Activated T-helper 2 cell treated with anti-CD3 and anti-CD28 coated beads, Interferon-gamma antibody, Interleukin-2, Interleukin-4, amounts not matched to agents 10 μg/mL and 5 μg/mL and 100 μg/mL, durations not matched to agents 14 hours and 24 hours and 36 hours (primary cell): ENCODE results near the gene LUZP2. TPM values are rescaled to one million over a fixed set of nuclear protein-coding genes. Genes with fewer than 3 reads are reported as not detected.
"Not testable (repeated sequence)": the region's sequence is repeated elsewhere in the genome, so short reads cannot be mapped to it uniquely, and the experiment has no call there.

Experiments
- DNase-seq: peaks from one replicate; pipeline ENCODE4 v3.0.0; 2021; ENCODE audit warnings: low spot score
- H3K27ac Mint-ChIP-seq: one replicate; pipeline ENCODE4 v1.8.0; 2021; ENCODE audit warnings: mixed read lengths
- H3K27me3 Mint-ChIP-seq: one replicate; pipeline ENCODE4 v1.8.0; 2021; ENCODE audit warnings: low read depth, mixed read lengths
- H3K36me3 Mint-ChIP-seq: one replicate; pipeline ENCODE4 v1.8.0; 2021; ENCODE audit warnings: low read depth, mixed read lengths
- H3K4me1 Mint-ChIP-seq: one replicate; pipeline ENCODE4 v1.8.0; 2021; ENCODE audit warnings: low read depth, mixed read lengths
- H3K4me3 Mint-ChIP-seq: one replicate; pipeline ENCODE4 v1.8.0; 2021; ENCODE audit warnings: low read depth, mild to moderate bottlenecking, moderate library complexity, mixed read lengths
- H3K9me3 Mint-ChIP-seq: one replicate; pipeline ENCODE4 v1.8.0; 2021; ENCODE audit warnings: mixed read lengths
- intact Hi-C: fragments of 100-400 bp; cut with micrococcal nuclease; formaldehyde crosslinking; loops from one replicate; pipeline ENCODE4 v1.15.1; 2023
- total RNA-seq: library from RNA; stranded (reverse); gene quantifications from 2 replicates; pipeline ENCODE4 v1.2.3, GENCODE V29; 2022

The LUZP2 gene
- total RNA-seq, 1 donor from 2014 or later: not detected

GRCh38 chr11:24885580-24886173 is 388.8 kb downstream of the LUZP2 start:
- Mint-ChIP-seq H3K4me3 (no peak overlapping the region), H3K9me3 (peaks cover 29% of the 10 kb centered on the region)

GRCh38 chr11:24886880-24887619 is 390.2 kb downstream of the LUZP2 start:
- no peak overlapping the region for H3K27ac Mint-ChIP-seq
- H3K4me3 Mint-ChIP-seq: no peak overlapping the region
- intact Hi-C loops: no loop called here
- DNase-seq: no peak
- H3K4me1 Mint-ChIP-seq: no peaks in the 10 kb centered on the region
- no peaks in the 10 kb centered on the region for H3K27me3 Mint-ChIP-seq
- no peaks in the 10 kb centered on the region for H3K36me3 Mint-ChIP-seq
- peaks cover 21% of the 10 kb centered on the region for H3K9me3 Mint-ChIP-seq

More at GRCh38 chr11:24885580-24886173, 388.8 kb downstream of the LUZP2 start:
- Mint-ChIP-seq H3K36me3 (no peaks in the 10 kb centered on the region), H3K27me3 (no peaks in the 10 kb centered on the region), H3K4me1 (no peaks in the 10 kb centered on the region), H3K27ac (no peak overlapping the region)
- intact Hi-C loops: no loop called here
- no peak for DNase-seq

GRCh38 chr11:24890426-24890825 is 393.6 kb downstream of the LUZP2 start:
- Mint-ChIP-seq H3K36me3 (no peaks in the 10 kb centered on the region), H3K27me3 (no peaks in the 10 kb centered on the region), H3K4me1 (no peaks in the 10 kb centered on the region), H3K9me3 (peaks cover 20% of the 10 kb centered on the region), H3K4me3 (no peak overlapping the region), H3K27ac (no peak overlapping the region)
- intact Hi-C loops: no loop called here
- DNase-seq: no peak

- DNase-seq, intact Hi-C loops, H3K27me3 Mint-ChIP-seq, H3K27ac Mint-ChIP-seq, H3K4me1 Mint-ChIP-seq, H3K4me3 Mint-ChIP-seq, H3K36me3 Mint-ChIP-seq: not testable (repeated sequence)
- peaks cover 22% of the 10 kb centered on the region for H3K9me3 Mint-ChIP-seq
These were observed 395.1 kb downstream of the LUZP2 start for GRCh38 chr11:24891845-24892492.

- no peak for DNase-seq
- Mint-ChIP-seq H3K27ac (no peak overlapping the region), H3K36me3 (no peaks in the 10 kb centered on the region), H3K9me3 (peaks cover 24% of the 10 kb centered on the region), H3K27me3 (no peaks in the 10 kb centered on the region), H3K4me1 (no peaks in the 10 kb centered on the region), H3K4me3 (no peak overlapping the region)
- intact Hi-C loops: no loop called here
These were observed 399.4 kb downstream of the LUZP2 start for GRCh38 chr11:24896118-24896835.

GRCh38 chr11:24900514-24900913 is 403.7 kb downstream of the LUZP2 start:
- DNase-seq: no peak
- Mint-ChIP-seq H3K4me1 (no peaks in the 10 kb centered on the region), H3K27ac (no peak overlapping the region), H3K9me3 (peaks cover 16% of the 10 kb centered on the region), H3K27me3 (no peaks in the 10 kb centered on the region), H3K36me3 (no peaks in the 10 kb centered on the region), H3K4me3 (no peak overlapping the region)
- intact Hi-C loops: no loop called here

- peaks cover 12% of the 10 kb centered on the region for H3K9me3 Mint-ChIP-seq
- H3K27me3 Mint-ChIP-seq: no peaks in the 10 kb centered on the region
- H3K27ac Mint-ChIP-seq: no peak overlapping the region
- no peaks in the 10 kb centered on the region for H3K4me1 Mint-ChIP-seq
- no peak overlapping the region for H3K4me3 Mint-ChIP-seq
- H3K36me3 Mint-ChIP-seq: no peaks in the 10 kb centered on the region
- intact Hi-C loops: no loop called here
- DNase-seq: no peak
These were observed 404.2 kb downstream of the LUZP2 start for GRCh38 chr11:24900960-24901549.

- H3K36me3 Mint-ChIP-seq: no peaks in the 10 kb centered on the region
- intact Hi-C loops: no loop called here
- no peaks in the 10 kb centered on the region for H3K27me3 Mint-ChIP-seq
- H3K4me3 Mint-ChIP-seq: no peak overlapping the region
- peaks cover 10% of the 10 kb centered on the region for H3K9me3 Mint-ChIP-seq
- H3K27ac Mint-ChIP-seq: no peak overlapping the region
- H3K4me1 Mint-ChIP-seq: no peaks in the 10 kb centered on the region
- no peak for DNase-seq
These were observed 406.7 kb downstream of the LUZP2 start for GRCh38 chr11:24903555-24903954.

GRCh38 chr11:24925091-24925490 is 428.2 kb downstream of the LUZP2 start:
- DNase-seq: no peak
- H3K36me3 Mint-ChIP-seq: no peaks in the 10 kb centered on the region
- H3K27ac Mint-ChIP-seq: no peak overlapping the region
- no peaks in the 10 kb centered on the region for H3K27me3 Mint-ChIP-seq
- H3K4me3 Mint-ChIP-seq: no peak overlapping the region
- H3K9me3 Mint-ChIP-seq: peaks cover 26% of the 10 kb centered on the region
- H3K4me1 Mint-ChIP-seq: no peaks in the 10 kb centered on the region
- intact Hi-C loops: no loop called here

GRCh38 chr11:24932110-24933000 is 435.5 kb downstream of the LUZP2 start:
- Mint-ChIP-seq H3K27me3 (no peaks in the 10 kb centered on the region), H3K9me3 (peaks cover 40% of the 10 kb centered on the region), H3K27ac (no peak overlapping the region), H3K4me1 (no peaks in the 10 kb centered on the region), H3K36me3 (no peaks in the 10 kb centered on the region), H3K4me3 (no peak overlapping the region)
- DNase-seq: no peak
- intact Hi-C loops: no loop called here

- no peaks in the 10 kb centered on the region for H3K36me3 Mint-ChIP-seq
- H3K4me1 Mint-ChIP-seq: no peaks in the 10 kb centered on the region
- intact Hi-C loops: no loop called here
- no peak overlapping the region for H3K4me3 Mint-ChIP-seq
- peaks cover 40% of the 10 kb centered on the region for H3K9me3 Mint-ChIP-seq
- no peaks in the 10 kb centered on the region for H3K27me3 Mint-ChIP-seq
- no peak overlapping the region for H3K27ac Mint-ChIP-seq
- no peak for DNase-seq
These were observed 438.0 kb downstream of the LUZP2 start for GRCh38 chr11:24934733-24935439.
